ENCODE results near the gene PSMC5.
"Not testable (repeated sequence)": the region's sequence is repeated elsewhere in the genome, so short reads cannot be mapped to it uniquely, and the experiment has no call there.

PSMC5 gene

GRCh38 chr17:63834431-63835166 is 7.4 kb downstream of the PSMC5 start:
- peak; percentile 84 for DNase-seq
- in situ Hi-C loops (cut with HindIII; ENCODE audit: low pct_ligation_motif_present, low pct_unique_long_range_greater_than_20kb, low sequenced_read_pairs): no loop called here

GRCh38 chr17:63835167-63835720 is 8.0 kb downstream of the PSMC5 start:
- no peak for DNase-seq
- in situ Hi-C loops (cut with HindIII; ENCODE audit: low pct_ligation_motif_present, low pct_unique_long_range_greater_than_20kb, low sequenced_read_pairs): no loop called here

GRCh38 chr17:63836811-63837210 is 9.6 kb downstream of the PSMC5 start:
- DNase-seq: no peak
- in situ Hi-C loops (cut with HindIII; ENCODE audit: low pct_ligation_motif_present, low pct_unique_long_range_greater_than_20kb, low sequenced_read_pairs): no loop called here

GRCh38 chr17:63837480-63837879 is 10.2 kb downstream of the PSMC5 start:
- DNase-seq: no peak
- in situ Hi-C loops (cut with HindIII; ENCODE audit: low pct_ligation_motif_present, low pct_unique_long_range_greater_than_20kb, low sequenced_read_pairs): no loop called here

- DNase-seq: no peak
- in situ Hi-C loops (cut with HindIII; ENCODE audit: low pct_ligation_motif_present, low pct_unique_long_range_greater_than_20kb, low sequenced_read_pairs): no loop called here
Measured at GRCh38 chr17:63837962-63838600, 10.8 kb downstream of the PSMC5 start.

- DNase-seq: no peak
- in situ Hi-C loops (cut with HindIII; ENCODE audit: low pct_ligation_motif_present, low pct_unique_long_range_greater_than_20kb, low sequenced_read_pairs): no loop called here
Measured at GRCh38 chr17:63838631-63839171, 11.5 kb downstream of the PSMC5 start.

- no peak for DNase-seq
- in situ Hi-C loops (cut with HindIII; ENCODE audit: low pct_ligation_motif_present, low pct_unique_long_range_greater_than_20kb, low sequenced_read_pairs): no loop called here
Measured at GRCh38 chr17:63840591-63841349, 13.5 kb downstream of the PSMC5 start.

GRCh38 chr17:63841350-63842172 is 14.3 kb downstream of the PSMC5 start:
- peak; percentile 38 for DNase-seq
- in situ Hi-C loops (cut with HindIII; ENCODE audit: low pct_ligation_motif_present, low pct_unique_long_range_greater_than_20kb, low sequenced_read_pairs): no loop called here

- in situ Hi-C loops (cut with HindIII; ENCODE audit: low pct_ligation_motif_present, low pct_unique_long_range_greater_than_20kb, low sequenced_read_pairs): no loop called here
- no peak for DNase-seq
Measured at GRCh38 chr17:63842173-63842539, 14.9 kb downstream of the PSMC5 start.

GRCh38 chr17:63842540-63843386 is 15.5 kb downstream of the PSMC5 start, which contains the start of gene SMARCD2:
SMARCD2 (minus strand) TSS chr17:63842685; CDS start chr17:63842674, 11 bp downstream.
- DNase-seq: peak; percentile 99
- in situ Hi-C loops (cut with HindIII; ENCODE audit: low pct_ligation_motif_present, low pct_unique_long_range_greater_than_20kb, low sequenced_read_pairs): no loop called here

GRCh38 chr17:63843387-63843888 is 16.2 kb downstream of the PSMC5 start:
- peak; percentile 82 for DNase-seq
- in situ Hi-C loops (cut with HindIII; ENCODE audit: low pct_ligation_motif_present, low pct_unique_long_range_greater_than_20kb, low sequenced_read_pairs): not testable (repeated sequence)

- in situ Hi-C loops (cut with HindIII; ENCODE audit: low pct_ligation_motif_present, low pct_unique_long_range_greater_than_20kb, low sequenced_read_pairs): no loop called here
- DNase-seq: no peak
Measured at GRCh38 chr17:63843910-63844677, 16.9 kb downstream of the PSMC5 start.

GRCh38 chr17:63845509-63845908 is 18.3 kb downstream of the PSMC5 start:
- in situ Hi-C loops (cut with HindIII; ENCODE audit: low pct_ligation_motif_present, low pct_unique_long_range_greater_than_20kb, low sequenced_read_pairs): no loop called here
- no peak for DNase-seq

- in situ Hi-C loops (cut with HindIII; ENCODE audit: low pct_ligation_motif_present, low pct_unique_long_range_greater_than_20kb, low sequenced_read_pairs): no loop called here
- DNase-seq: no peak
Measured at GRCh38 chr17:63847525-63848249, 20.5 kb downstream of the PSMC5 start.

GRCh38 chr17:63848834-63849689 is 21.8 kb downstream of the PSMC5 start:
- DNase-seq: no peak
- in situ Hi-C loops (cut with HindIII; ENCODE audit: low pct_ligation_motif_present, low pct_unique_long_range_greater_than_20kb, low sequenced_read_pairs): no loop called here
